ENCODE results near the gene WIZ. TPM values are rescaled to one million over a fixed set of nuclear protein-coding genes. Genes with fewer than 3 reads are reported as not detected.

The WIZ gene
- total and polyA plus RNA-seq, 2 of the 8 experiments (the other 6 are each of a cell fraction or from before 2014, with no cell fraction given): 12.5 to 33.2 TPM

GRCh38 chr19:15453906-15454860 lies 4.4 kb upstream of the WIZ start:
- Histone ChIP-seq H4K5ac (ENCODE audit: insufficient read length, low read depth, low read length) (no peak overlapping the region), H3K9me3 (ENCODE audit: insufficient read depth in 2 of 2, low read depth in 1 of 2, low read length in 1 of 2) (no peaks in the 10 kb centered on the region)
- POLR2A ChIA-PET (ENCODE audit: partially characterized antibody): interaction anchor here (0.9 to 2.0 kb wide), 2 partner anchors 36 to 622 kb away, joined by 3 to 8 read pairs; partner anchors contain the start of genes AKAP8L and TPM4

More at GRCh38 chr19:15453906-15454860, 4.4 kb upstream of the WIZ start:
- Histone ChIP-seq H3K36me3 (ENCODE audit: control insufficient read depth in 2 of 4, insufficient read depth in 4 of 4, low read length in 3 of 4) (no peaks in the 10 kb centered on the region; a peak in 1 of 8 replicates), H3K27me3 (replicated peaks in 1 of 4; ENCODE audit: control insufficient read depth in 3 of 4, extremely low read depth in 1 of 4, insufficient read depth in 3 of 4, low read length in 3 of 4) (peaks cover 20 to 63% (median 52%) of the 10 kb centered on the region in 4 experiments), H3K23ac (ENCODE audit: insufficient read length) (no peak overlapping the region), H2AFZ (ENCODE audit: low read length) (no peak overlapping the region), H3K4me3 (ENCODE audit: extremely low read depth in 1 of 4, insufficient read depth in 2 of 4, low read depth in 3 of 4, low read length in 4 of 4) (no peak overlapping the region), H3K56ac (replicated peaks; ENCODE audit: insufficient read length, low read depth, low read length) (no peak overlapping the region), H3K4ac (replicated peaks; ENCODE audit: insufficient read length, low read depth, low read length) (no peak overlapping the region), H4K8ac (ENCODE audit: extremely low read depth, insufficient read depth, low read length) (no peak overlapping the region), H3K79me1 (ENCODE audit: low read depth, low read length) (no peaks in the 10 kb centered on the region), H3K23me2 (ENCODE audit: low read depth, low read length) (peaks cover 21% of the 10 kb centered on the region; the same call in 1 of the 2 replicates), H2BK5ac (ENCODE audit: low read depth, low read length) (no peak overlapping the region), H2BK20ac (ENCODE audit: low read length) (no peak overlapping the region), H2BK120ac (replicated peaks; ENCODE audit: low read depth, low read length) (no peak overlapping the region), H3K4me2 (ENCODE audit: insufficient read depth in 1 of 2, low read depth in 2 of 2, low read length in 2 of 2) (peak overlapping the region in 1 of 2 experiments; percentile 61; a peak in 1 of 4 replicates), H3K14ac (ENCODE audit: insufficient read length) (no peak overlapping the region), H2AK5ac (ENCODE audit: low read depth, low read length) (no peak overlapping the region), H3K18ac (ENCODE audit: extremely low read depth, low read length) (no peak overlapping the region), H2BK15ac (ENCODE audit: low read length) (0 out of 2 replicates have a peak overlapping the region, but pooled peaks have one; percentile 34), H4K91ac (replicated peaks; ENCODE audit: insufficient read length, low read length) (no peak overlapping the region), H3K9ac (replicated peaks in 1 of 4; ENCODE audit: extremely low read depth in 1 of 4, low read depth in 3 of 4, low read length in 3 of 4) (no peak overlapping the region), H3K27ac (ENCODE audit: low read depth, low read length) (no peak overlapping the region), H3K4me1 (replicated peaks in 1 of 4; ENCODE audit: control insufficient read depth in 3 of 4, insufficient read depth in 4 of 4, low read length in 3 of 4) (peaks cover 0 to 21% (median 10%) of the 10 kb centered on the region in 4 experiments; a peak in 5 of 7 replicates), H3K79me2 (ENCODE audit: control insufficient read depth in 1 of 2, insufficient read depth in 2 of 2, low read length in 2 of 2) (no peaks in the 10 kb centered on the region), H4K20me1 (replicated peaks in 1 of 2; ENCODE audit: control insufficient read depth in 1 of 2, insufficient read depth in 2 of 2, low read length in 2 of 2) (peaks cover 0 to 6% of the 10 kb centered on the region in 2 experiments), H2BK12ac (ENCODE audit: low read depth, low read length) (no peak overlapping the region; the same call in 1 of the 2 replicates)
- DNase-seq (ENCODE audit: low read depth in 1 of 2, low spot score in 2 of 2): no peak
- CTCF ChIA-PET (ENCODE audit: partially characterized antibody): interaction anchor here (0.6 to 5.7 kb wide), 8 partner anchors 10 to 255 kb away, joined by 3 to 35 read pairs (median 4); partner anchors contain the start of genes AKAP8L and RASAL3
- TF ChIP-seq CHD2 (IDR thresholded peaks at IDR 0.05; ENCODE audit: low read length) (no peak), SIRT6 (IDR thresholded peaks at IDR 0.05; ENCODE audit: low read length) (no peak), CTCF (IDR thresholded peaks at IDR 0.05; ENCODE audit: control extremely low read depth in 1 of 3, insufficient read depth in 1 of 3, low read depth in 1 of 3, low read length in 3 of 3) (peak in 2 of 3 experiments; percentile 56 to 67; a peak in 2 of 4 replicates), POLR2A (IDR thresholded peaks at IDR 0.05; ENCODE audit: control extremely low read depth in 1 of 2, low read depth in 2 of 2, low read length in 2 of 2) (no peak)
- 90% methylated on average over 17 of the region's 17 CpGs; no CpG with 5 or more reads in 1 of the 2 experiments for WGBS, 2 experiments (ENCODE audit: extremely low coverage in 1 of 2, insufficient coverage in 1 of 2, insufficient read length in 1 of 2, insufficient replicate concordance in 2 of 2, low coverage in 1 of 2, low lambda C conversion rate in 2 of 2, missing lambda C conversion rate in 1 of 2)
- FAIRE-seq: no peak

Measured in H1 (cell line).